HepG2 (cell line): ENCODE data around the gene LTB4R2. TPM values are rescaled to one million over a fixed set of nuclear protein-coding genes. Genes with fewer than 3 reads are reported as not detected.

ENCODE experiments used
- CHCHD3 ChIP-seq: sonication (generic); formaldehyde crosslinking; IDR thresholded peaks from 2 replicates; pipeline ENCODE4 v1.8.0; 2022; ENCODE audit warnings: mild to moderate bottlenecking, missing genetic modification reagents, moderate library complexity
- HOXA3 ChIP-seq: sonication (generic); formaldehyde crosslinking; IDR thresholded peaks from 2 replicates; pipeline ENCODE4 v1.5.0; 2020; ENCODE audit warnings: missing genetic modification reagents
- NFRKB ChIP-seq: fragments of 450-650 bp; IDR thresholded peaks from 2 replicates; pipeline ENCODE4 v1.6.1; 2017
- SALL2 ChIP-seq: sonication (generic); formaldehyde crosslinking; IDR thresholded peaks from 2 replicates; pipeline ENCODE4 v1.8.1; 2023; ENCODE audit warnings: mild to moderate bottlenecking, missing genetic modification reagents, inconsistent platforms
- SATB2 ChIP-seq: sonication (generic); formaldehyde crosslinking; IDR thresholded peaks from 2 replicates; pipeline ENCODE4 v1.5.0; 2020; ENCODE audit warnings: missing genetic modification reagents
- SMARCC2 ChIP-seq: fragments of 450-650 bp; IDR thresholded peaks from 2 replicates; pipeline ENCODE4 v1.6.1; 2017; ENCODE audit warnings: antibody characterized with exemption, mild to moderate bottlenecking
- THAP11 ChIP-seq: IDR thresholded peaks from 2 replicates; pipeline ENCODE4 v1.6.1; 2016; ENCODE audit warnings: missing biosample characterization, missing genetic modification reagents
- ZBTB38 ChIP-seq: sonication (generic); formaldehyde crosslinking; IDR thresholded peaks from 2 replicates; pipeline ENCODE4 v1.5.1; 2020; ENCODE audit warnings: mild to moderate bottlenecking, missing genetic modification reagents
- ZNF121 ChIP-seq: sonication (generic); formaldehyde crosslinking; IDR thresholded peaks from 2 replicates; pipeline ENCODE4 v1.5.0; 2020; ENCODE audit warnings: mild to moderate bottlenecking, missing genetic modification reagents
- ZNF205 ChIP-seq: IDR thresholded peaks from 2 replicates; pipeline ENCODE4 v1.6.1; 2018; ENCODE audit warnings: missing biosample characterization, missing genetic modification reagents
- ZNF616 ChIP-seq: sonication (generic); formaldehyde crosslinking; IDR thresholded peaks from 2 replicates; pipeline ENCODE4 v1.5.0; 2020; ENCODE audit warnings: low read depth, mild to moderate bottlenecking, missing genetic modification reagents
- ZNF768 ChIP-seq: sonication (generic); formaldehyde crosslinking; IDR thresholded peaks from 2 replicates; pipeline ENCODE4 v1.4.0; 2020; ENCODE audit warnings: missing genetic modification reagents
- polyA plus RNA-seq, 8 experiments: library from polyadenylated mRNA; depleted of rRNA in 3 of 8; stranded (reverse) in 7 of 8; unstranded in 1 of 8; fragments of >200 nt; fragmentation: Illumina TruSeq in 4 of 8; extraction: Trizol in 4 of 8; gene quantifications; 2 replicates each; pipeline versions ENCODE4 v1.2.1 to v1.2.3, GENCODE V29; 2011 to 2016; ENCODE audit warnings: low read depth in 4 of 8, missing spikeins in 1 of 8, mixed read lengths in 1 of 8; ENCODE audit not compliant: insufficient read depth in 1 of 8
- total RNA-seq, 5 experiments: library from RNA; depleted of rRNA; stranded (reverse); fragments of >200 nt; fragmentation: Illumina TruSeq; extraction: Trizol; gene quantifications; 2 replicates each; pipeline ENCODE4 v1.2.3, GENCODE V29; 2016; ENCODE audit warnings: low read depth in 1 of 5
- TF ChIP-seq, protein P1 (sequence below): sonication (generic); formaldehyde crosslinking; IDR thresholded peaks from 2 replicates; pipeline ENCODE4 v1.4.0; 2020; ENCODE audit warnings: missing genetic modification reagents, borderline replicate concordance
- TF ChIP-seq, protein P2 (sequence below): sonication (generic); formaldehyde crosslinking; IDR thresholded peaks from 2 replicates; pipeline ENCODE4 v1.8.1; 2022; ENCODE audit warnings: mild to moderate bottlenecking, missing genetic modification reagents
- TF ChIP-seq, protein P3 (sequence below): sonication (generic); formaldehyde crosslinking; IDR thresholded peaks from 2 replicates; pipeline ENCODE4 v1.4.0; 2020; ENCODE audit warnings: missing genetic modification reagents
- TF ChIP-seq, protein P4 (sequence below): sonication (generic); formaldehyde crosslinking; IDR thresholded peaks from 2 replicates; pipeline ENCODE4 v1.5.1; 2020; ENCODE audit warnings: mild to moderate bottlenecking, missing genetic modification reagents, moderate library complexity

The LTB4R2 gene
- total and polyA plus RNA-seq, 2 of the 13 experiments (the other 11 are each of a cell fraction or from before 2014, with no cell fraction given) = 3.9 to 6.9 TPM

DNA sequence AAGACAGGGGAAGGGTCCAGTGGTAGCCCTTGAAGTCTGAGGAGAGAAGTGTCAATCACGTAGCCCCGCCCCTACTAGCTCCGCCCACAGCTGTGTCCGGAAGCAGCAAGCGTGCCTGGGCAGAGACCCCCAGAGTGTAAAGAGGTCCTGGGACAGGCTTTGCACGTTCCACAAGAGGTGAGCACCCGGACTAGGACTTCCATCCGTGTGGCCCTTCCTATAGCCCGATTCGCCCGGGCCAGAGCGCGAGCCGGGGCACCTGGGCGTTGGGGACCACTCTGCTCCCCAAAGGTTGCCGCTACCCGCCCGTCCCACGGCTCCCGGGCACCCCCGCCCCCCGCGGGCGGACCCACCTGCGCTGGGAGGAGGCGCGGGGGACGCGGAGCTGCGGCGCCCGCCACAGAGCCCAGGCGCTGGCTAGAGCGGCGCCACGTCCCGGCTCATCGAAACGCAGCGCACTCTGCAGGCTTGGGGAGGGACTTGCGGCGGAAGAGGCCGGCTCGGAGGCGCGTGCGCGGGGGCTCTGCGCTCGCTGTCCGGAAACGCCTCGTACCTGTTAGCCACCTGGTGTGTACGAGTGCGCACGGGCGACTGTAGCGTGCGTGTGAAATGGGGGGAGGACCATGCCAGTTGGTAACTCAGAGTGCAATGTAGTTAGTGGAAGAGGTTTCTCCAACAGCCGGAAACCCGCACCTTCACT, 38.7 kb upstream of the LTB4R2 start, which contains the start of gene RABGGTA (continued):
- TF ChIP-seq, protein P1, sequence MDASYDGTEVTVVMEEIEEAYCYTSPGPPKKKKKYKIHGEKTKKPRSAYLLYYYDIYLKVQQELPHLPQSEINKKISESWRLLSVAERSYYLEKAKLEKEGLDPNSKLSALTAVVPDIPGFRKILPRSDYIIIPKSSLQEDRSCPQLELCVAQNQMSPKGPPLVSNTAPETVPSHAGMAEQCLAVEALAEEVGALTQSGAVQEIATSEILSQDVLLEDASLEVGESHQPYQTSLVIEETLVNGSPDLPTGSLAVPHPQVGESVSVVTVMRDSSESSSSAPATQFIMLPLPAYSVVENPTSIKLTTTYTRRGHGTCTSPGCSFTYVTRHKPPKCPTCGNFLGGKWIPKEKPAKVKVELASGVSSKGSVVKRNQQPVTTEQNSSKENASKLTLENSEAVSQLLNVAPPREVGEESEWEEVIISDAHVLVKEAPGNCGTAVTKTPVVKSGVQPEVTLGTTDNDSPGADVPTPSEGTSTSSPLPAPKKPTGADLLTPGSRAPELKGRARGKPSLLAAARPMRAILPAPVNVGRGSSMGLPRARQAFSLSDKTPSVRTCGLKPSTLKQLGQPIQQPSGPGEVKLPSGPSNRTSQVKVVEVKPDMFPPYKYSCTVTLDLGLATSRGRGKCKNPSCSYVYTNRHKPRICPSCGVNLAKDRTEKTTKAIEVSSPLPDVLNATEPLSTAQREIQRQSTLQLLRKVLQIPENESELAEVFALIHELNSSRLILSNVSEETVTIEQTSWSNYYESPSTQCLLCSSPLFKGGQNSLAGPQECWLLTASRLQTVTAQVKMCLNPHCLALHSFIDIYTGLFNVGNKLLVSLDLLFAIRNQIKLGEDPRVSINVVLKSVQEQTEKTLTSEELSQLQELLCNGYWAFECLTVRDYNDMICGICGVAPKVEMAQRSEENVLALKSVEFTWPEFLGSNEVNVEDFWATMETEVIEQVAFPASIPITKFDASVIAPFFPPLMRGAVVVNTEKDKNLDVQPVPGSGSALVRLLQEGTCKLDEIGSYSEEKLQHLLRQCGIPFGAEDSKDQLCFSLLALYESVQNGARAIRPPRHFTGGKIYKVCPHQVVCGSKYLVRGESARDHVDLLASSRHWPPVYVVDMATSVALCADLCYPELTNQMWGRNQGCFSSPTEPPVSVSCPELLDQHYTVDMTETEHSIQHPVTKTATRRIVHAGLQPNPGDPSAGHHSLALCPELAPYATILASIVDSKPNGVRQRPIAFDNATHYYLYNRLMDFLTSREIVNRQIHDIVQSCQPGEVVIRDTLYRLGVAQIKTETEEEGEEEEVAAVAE = peak; percentile 89
- peak; percentile 99 for TF ChIP-seq ZBTB38 (CRISPR knock-in tag)
- TF ChIP-seq, protein P2, sequence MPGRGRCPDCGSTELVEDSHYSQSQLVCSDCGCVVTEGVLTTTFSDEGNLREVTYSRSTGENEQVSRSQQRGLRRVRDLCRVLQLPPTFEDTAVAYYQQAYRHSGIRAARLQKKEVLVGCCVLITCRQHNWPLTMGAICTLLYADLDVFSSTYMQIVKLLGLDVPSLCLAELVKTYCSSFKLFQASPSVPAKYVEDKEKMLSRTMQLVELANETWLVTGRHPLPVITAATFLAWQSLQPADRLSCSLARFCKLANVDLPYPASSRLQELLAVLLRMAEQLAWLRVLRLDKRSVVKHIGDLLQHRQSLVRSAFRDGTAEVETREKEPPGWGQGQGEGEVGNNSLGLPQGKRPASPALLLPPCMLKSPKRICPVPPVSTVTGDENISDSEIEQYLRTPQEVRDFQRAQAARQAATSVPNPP = peak; percentile 100
- TF ChIP-seq HOXA3 (CRISPR knock-in tag) = peak; percentile 99
- TF ChIP-seq THAP11 = peak; percentile 97
- TF ChIP-seq ZNF616 (CRISPR knock-in tag) = peak; percentile 97
- TF ChIP-seq, protein P3, sequence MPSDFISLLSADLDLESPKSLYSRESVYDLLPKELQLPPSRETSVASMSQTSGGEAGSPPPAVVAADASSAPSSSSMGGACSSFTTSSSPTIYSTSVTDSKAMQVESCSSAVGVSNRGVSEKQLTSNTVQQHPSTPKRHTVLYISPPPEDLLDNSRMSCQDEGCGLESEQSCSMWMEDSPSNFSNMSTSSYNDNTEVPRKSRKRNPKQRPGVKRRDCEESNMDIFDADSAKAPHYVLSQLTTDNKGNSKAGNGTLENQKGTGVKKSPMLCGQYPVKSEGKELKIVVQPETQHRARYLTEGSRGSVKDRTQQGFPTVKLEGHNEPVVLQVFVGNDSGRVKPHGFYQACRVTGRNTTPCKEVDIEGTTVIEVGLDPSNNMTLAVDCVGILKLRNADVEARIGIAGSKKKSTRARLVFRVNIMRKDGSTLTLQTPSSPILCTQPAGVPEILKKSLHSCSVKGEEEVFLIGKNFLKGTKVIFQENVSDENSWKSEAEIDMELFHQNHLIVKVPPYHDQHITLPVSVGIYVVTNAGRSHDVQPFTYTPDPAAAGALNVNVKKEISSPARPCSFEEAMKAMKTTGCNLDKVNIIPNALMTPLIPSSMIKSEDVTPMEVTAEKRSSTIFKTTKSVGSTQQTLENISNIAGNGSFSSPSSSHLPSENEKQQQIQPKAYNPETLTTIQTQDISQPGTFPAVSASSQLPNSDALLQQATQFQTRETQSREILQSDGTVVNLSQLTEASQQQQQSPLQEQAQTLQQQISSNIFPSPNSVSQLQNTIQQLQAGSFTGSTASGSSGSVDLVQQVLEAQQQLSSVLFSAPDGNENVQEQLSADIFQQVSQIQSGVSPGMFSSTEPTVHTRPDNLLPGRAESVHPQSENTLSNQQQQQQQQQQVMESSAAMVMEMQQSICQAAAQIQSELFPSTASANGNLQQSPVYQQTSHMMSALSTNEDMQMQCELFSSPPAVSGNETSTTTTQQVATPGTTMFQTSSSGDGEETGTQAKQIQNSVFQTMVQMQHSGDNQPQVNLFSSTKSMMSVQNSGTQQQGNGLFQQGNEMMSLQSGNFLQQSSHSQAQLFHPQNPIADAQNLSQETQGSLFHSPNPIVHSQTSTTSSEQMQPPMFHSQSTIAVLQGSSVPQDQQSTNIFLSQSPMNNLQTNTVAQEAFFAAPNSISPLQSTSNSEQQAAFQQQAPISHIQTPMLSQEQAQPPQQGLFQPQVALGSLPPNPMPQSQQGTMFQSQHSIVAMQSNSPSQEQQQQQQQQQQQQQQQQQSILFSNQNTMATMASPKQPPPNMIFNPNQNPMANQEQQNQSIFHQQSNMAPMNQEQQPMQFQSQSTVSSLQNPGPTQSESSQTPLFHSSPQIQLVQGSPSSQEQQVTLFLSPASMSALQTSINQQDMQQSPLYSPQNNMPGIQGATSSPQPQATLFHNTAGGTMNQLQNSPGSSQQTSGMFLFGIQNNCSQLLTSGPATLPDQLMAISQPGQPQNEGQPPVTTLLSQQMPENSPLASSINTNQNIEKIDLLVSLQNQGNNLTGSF (CRISPR knock-in tag) = peak; percentile 96
- TF ChIP-seq ZNF768 (CRISPR knock-in tag) = peak; percentile 92
- peak; percentile 95 for TF ChIP-seq ZNF205 (CRISPR knock-in tag)
- no peak for TF ChIP-seq SMARCC2
- peak; percentile 84; the same call in 1 of the 2 replicates for TF ChIP-seq ZNF121 (CRISPR knock-in tag)
- TF ChIP-seq CHCHD3 (CRISPR knock-in tag) = peak; percentile 91
- TF ChIP-seq NFRKB = no peak
- peak; percentile 99 for TF ChIP-seq SATB2 (CRISPR knock-in tag)
- TF ChIP-seq, protein P4, sequence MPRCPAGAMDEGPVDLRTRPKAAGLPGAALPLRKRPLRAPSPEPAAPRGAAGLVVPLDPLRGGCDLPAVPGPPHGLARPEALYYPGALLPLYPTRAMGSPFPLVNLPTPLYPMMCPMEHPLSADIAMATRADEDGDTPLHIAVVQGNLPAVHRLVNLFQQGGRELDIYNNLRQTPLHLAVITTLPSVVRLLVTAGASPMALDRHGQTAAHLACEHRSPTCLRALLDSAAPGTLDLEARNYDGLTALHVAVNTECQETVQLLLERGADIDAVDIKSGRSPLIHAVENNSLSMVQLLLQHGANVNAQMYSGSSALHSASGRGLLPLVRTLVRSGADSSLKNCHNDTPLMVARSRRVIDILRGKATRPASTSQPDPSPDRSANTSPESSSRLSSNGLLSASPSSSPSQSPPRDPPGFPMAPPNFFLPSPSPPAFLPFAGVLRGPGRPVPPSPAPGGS (CRISPR knock-in tag) = peak; percentile 100
- peak; percentile 100 for TF ChIP-seq SALL2 (CRISPR knock-in tag)
